GM12878 (cell line): Measurements from ENCODE around the gene ELAVL4. TPM values are rescaled to one million over a fixed set of nuclear protein-coding genes. Genes with fewer than 3 reads are reported as not detected.

ENCODE experiments used
- ATAC-seq: fragments of 200-7000 bp; cut with Tn5 transposase; 3 replicates; pipeline ENCODE4 v1.9.1; 2020; ENCODE audit warnings: mild to moderate bottlenecking, moderate library complexity
- BruUV-seq: library from RNA; stranded (reverse); fragments of 400-500 nt; replicated peaks from 2 replicates; lab custom pipeline; 2021; lab: Mats Ljungman, UMichigan
- CTCF ChIA-PET: fragments of 300-600 bp; sonication (Branson Sonifier 250); formaldehyde crosslinking; extraction: SDS; loops from one replicate; lab custom pipeline; 2021; ENCODE audit warnings: inconsistent platforms; lab: Yijun Ruan, JAX
- POLR2A ChIA-PET: fragments of 350-600 bp; formaldehyde crosslinking; extraction: SDS; loops from one replicate; lab custom pipeline; 2021; ENCODE audit warnings: inconsistent platforms; lab: Charles Lee
- RAD21 ChIA-PET: fragments of 300-600 bp; sonication (Branson Sonifier 250); formaldehyde crosslinking; loops from one replicate; lab custom pipeline; 2023; ENCODE audit warnings: antibody characterized with exemption; ENCODE audit not compliant: unreplicated experiment; lab: Charles Lee
- SMC1A ChIA-PET: fragments of 300-600 bp; sonication (Branson Sonifier 250); formaldehyde crosslinking; loops from one replicate; lab custom pipeline; 2023; ENCODE audit not compliant: unreplicated experiment, uncharacterized antibody; lab: Charles Lee
- DNase-seq: peaks from one replicate; pipeline ENCODE4 v3.0.0-alpha.2; 2011; ENCODE audit warnings: low read depth, low spot score
- FAIRE-seq: peaks from 3 replicates; lab custom pipeline; 2011; peaks lifted over from hg19 to GRCh38; lab: Jason Lieb, UNC
- H2AFZ ChIP-seq: 2 replicates; pipeline ENCODE4 v1.6.0; 2011; ENCODE audit warnings: low read depth, low read length, control low read depth; ENCODE audit not compliant: control insufficient read depth
- H3K27ac ChIP-seq: 2 replicates; pipeline ENCODE4 v1.5.1; 2011; ENCODE audit warnings: control low read depth; ENCODE audit not compliant: control insufficient read depth, insufficient read depth
- H3K27me3 ChIP-seq, 2 experiments: replicated peaks in 1 of 2; 2 replicates each; pipeline versions ENCODE4 v1.6.0 to v1.6.1; 2011; ENCODE audit warnings: low read length in 1 of 2; ENCODE audit not compliant: control insufficient read depth in 2 of 2, insufficient read depth in 2 of 2
- H3K36me3 ChIP-seq, 2 experiments: 2 replicates each; pipeline ENCODE4 v1.5.1; 2011; ENCODE audit warnings: low read length in 1 of 2; ENCODE audit not compliant: control insufficient read depth in 2 of 2, insufficient read depth in 2 of 2
- H3K4me1 ChIP-seq: 2 replicates; pipeline ENCODE4 v1.6.1; 2011; ENCODE audit warnings: mild to moderate bottlenecking, low read length, moderate library complexity, mixed read lengths; ENCODE audit not compliant: control insufficient read depth, insufficient read depth
- H3K4me2 ChIP-seq: 2 replicates; pipeline ENCODE4 v1.6.0; 2011; ENCODE audit warnings: control low read depth; ENCODE audit not compliant: control insufficient read depth, insufficient read depth
- H3K4me3 ChIP-seq: fragments of 200-600 bp; sonication (generic); 2 replicates; pipeline ENCODE4 v1.5.1; 2016
- H3K79me2 ChIP-seq: 2 replicates; pipeline ENCODE4 v1.6.0; 2011; ENCODE audit warnings: low read length; ENCODE audit not compliant: control insufficient read depth, insufficient read depth
- H3K9ac ChIP-seq: 2 replicates; pipeline ENCODE4 v1.8.0; 2011; ENCODE audit warnings: low read length, control low read depth, mixed read lengths; ENCODE audit not compliant: control insufficient read depth, insufficient read depth
- H3K9me3 ChIP-seq: replicated peaks from 3 replicates; pipeline ENCODE4 v1.5.1; 2011; ENCODE audit warnings: mild to moderate bottlenecking, low read length; ENCODE audit not compliant: control insufficient read depth, insufficient read depth
- H4K20me1 ChIP-seq: 2 replicates; pipeline ENCODE4 v1.6.0; 2011; ENCODE audit not compliant: control insufficient read depth, insufficient read depth
- BCL11A ChIP-seq: IDR thresholded peaks from 2 replicates; pipeline ENCODE4 v1.6.1; 2011; ENCODE audit warnings: low read depth, low read length
- EED ChIP-seq: sonication (generic); IDR thresholded peaks from 2 replicates; pipeline ENCODE4 v1.6.1; 2016; ENCODE audit warnings: antibody characterized with exemption, low read depth
- FOXK2 ChIP-seq: fragments of 450-650 bp; IDR thresholded peaks from 2 replicates; pipeline ENCODE4 v1.6.1; 2017; ENCODE audit warnings: mild to moderate bottlenecking, moderate library complexity
- GABPA ChIP-seq: IDR thresholded peaks from 2 replicates; pipeline ENCODE4 v1.6.1; 2014; ENCODE audit warnings: antibody characterized with exemption, low read depth, mild to moderate bottlenecking, inconsistent platforms
- HDAC6 ChIP-seq: fragments of 200-600 bp; sonication (generic); IDR thresholded peaks from one replicate; pipeline ENCODE4 v1.8.0; 2017; ENCODE audit warnings: antibody characterized with exemption; ENCODE audit not compliant: unreplicated experiment
- HDGF ChIP-seq: fragments of 450-650 bp; IDR thresholded peaks from 2 replicates; pipeline ENCODE4 v1.6.1; 2016; ENCODE audit warnings: antibody characterized with exemption
- IKZF2 ChIP-seq, 2 experiments: fragments of 450-650 bp; IDR thresholded peaks; 2 replicates each; pipeline ENCODE4 v1.6.1; 2017; ENCODE audit warnings: mild to moderate bottlenecking in 2 of 2, moderate library complexity in 2 of 2
- IRF4 ChIP-seq: IDR thresholded peaks from 2 replicates; pipeline ENCODE4 v1.6.1; 2011; ENCODE audit warnings: low read depth, low read length
- MYB ChIP-seq: fragments of 150-350 bp; IDR thresholded peaks from 2 replicates; pipeline ENCODE4 v1.6.1; 2014; ENCODE audit warnings: mild to moderate bottlenecking, low read depth, low read length, borderline replicate concordance
- MYC ChIP-seq: IDR thresholded peaks from 2 replicates; pipeline ENCODE4 v1.6.1; 2011; ENCODE audit warnings: mild to moderate bottlenecking, low read length, moderate library complexity, inconsistent platforms; ENCODE audit not compliant: insufficient read depth, insufficient replicate concordance, insufficient read length, severe bottlenecking
- NFYA ChIP-seq: IDR thresholded peaks from 2 replicates; pipeline ENCODE4 v1.6.1; 2011; ENCODE audit warnings: low read depth, mild to moderate bottlenecking, low read length, improper control_type of control experiment, borderline replicate concordance
- RCOR1 ChIP-seq: conservative IDR thresholded peaks from 2 replicates; pipeline ENCODE4 v1.6.1; 2012; ENCODE audit warnings: low read depth, low read length, improper control_type of control experiment
- RUNX3 ChIP-seq: IDR thresholded peaks from 2 replicates; pipeline ENCODE4 v1.6.1; 2012; ENCODE audit warnings: low read length, inconsistent platforms
- SIN3A ChIP-seq: IDR thresholded peaks from 2 replicates; pipeline ENCODE4 v1.6.1; 2012; ENCODE audit warnings: low read depth, low read length, improper control_type of control experiment
- SUPT20H ChIP-seq: IDR thresholded peaks from 2 replicates; pipeline ENCODE4 v1.6.1; 2011; ENCODE audit warnings: low read depth, mild to moderate bottlenecking, low read length, moderate library complexity, borderline replicate concordance; ENCODE audit not compliant: control insufficient read depth
- SUZ12 ChIP-seq: fragments of 200-600 bp; sonication (generic); IDR thresholded peaks from one replicate; pipeline ENCODE4 v1.6.1; 2018; ENCODE audit warnings: antibody characterized with exemption, mild to moderate bottlenecking; ENCODE audit not compliant: unreplicated experiment
- TCF12 ChIP-seq: IDR thresholded peaks from 2 replicates; pipeline ENCODE4 v1.6.1; 2011; ENCODE audit warnings: low read depth, mild to moderate bottlenecking, low read length
- YY1 ChIP-seq: IDR thresholded peaks from 2 replicates; pipeline ENCODE4 v1.6.1; 2011; ENCODE audit warnings: low read depth, mild to moderate bottlenecking, low read length
- ZBTB11 ChIP-seq: fragments of 450-650 bp; formaldehyde crosslinking; IDR thresholded peaks from 2 replicates; pipeline ENCODE4 v1.5.0; 2022; ENCODE audit warnings: mild to moderate bottlenecking, missing genetic modification characterization
- ZNF384 ChIP-seq: IDR thresholded peaks from 2 replicates; pipeline ENCODE4 v1.6.1; 2012; ENCODE audit warnings: low read depth, mild to moderate bottlenecking, low read length, improper control_type of control experiment, borderline replicate concordance
- ZSCAN29 ChIP-seq: fragments of 450-650 bp; IDR thresholded peaks from 2 replicates; pipeline ENCODE4 v1.6.1; 2017; ENCODE audit warnings: mild to moderate bottlenecking, moderate library complexity
- WGBS: methylation state at CpG from one replicate; pipeline ENCODE4 v1.1.6; 2016; ENCODE audit warnings: low lambda C conversion rate; ENCODE audit not compliant: insufficient replicate concordance, insufficient coverage; ENCODE audit errors: missing lambda C conversion rate; 5-methylcytosine and 5-hydroxymethylcytosine counted together
- in situ Hi-C: fragments of 300-500 bp; cut with MboI; formaldehyde crosslinking; loops from 9 replicates; pipeline ENCODE4 v1.14.3; 2018; ENCODE audit warnings: mixed read lengths
- intact Hi-C: fragments of 100-400 bp; cut with micrococcal nuclease; formaldehyde crosslinking; loops from one replicate; pipeline ENCODE4 v1.14.2; 2022; ENCODE audit not compliant: unreplicated experiment
- polyA plus RNA-seq, 11 experiments: library from polyadenylated mRNA; depleted of rRNA in 4 of 11; unstranded in 6 of 11; stranded (reverse) in 5 of 11; fragments of >200 nt; fragmentation: Nextera tagmentation in 4 of 11; fragmentation: Illumina TruSeq in 1 of 11; extraction: Ambion mirVana in 4 of 11; extraction: Trizol in 1 of 11; gene quantifications; 1 replicate in 1 of 11; 2 replicates in 10 of 11; pipeline versions ENCODE4 v1.2.1 to v1.2.3, GENCODE V29; 2011 to 2016; ENCODE audit warnings: inconsistent platforms in 2 of 11, missing spikeins in 2 of 11, low read depth in 1 of 11
- total RNA-seq, 4 experiments: library from RNA; depleted of rRNA in 3 of 4; stranded (reverse); fragments of >200 nt in 3 of 4; fragmentation: Illumina TruSeq in 1 of 4; extraction: Trizol in 1 of 4; gene quantifications; 2 replicates each; pipeline versions ENCODE4 v1.2.1 to v1.2.3, GENCODE V29; 2013 to 2021

Gene ELAVL4
- total and polyA plus RNA-seq, 10 of the 15 experiments (the other 5 are each of a cell fraction or from before 2014, with no cell fraction given) = 0.10 to 0.53 (median 0.17) TPM; not detected in 6

GRCh38 chr1:50236656-50237055 lies 127.9 kb downstream of the ELAVL4 start (continued):
- TF ChIP-seq ZBTB11 = no peak
- TF ChIP-seq RCOR1 = no peak
- TF ChIP-seq GABPA = no peak
- no peak for TF ChIP-seq ZNF384
- no peak for TF ChIP-seq NFYA
- TF ChIP-seq BCL11A = no peak
- TF ChIP-seq YY1 = no peak
- no peak for TF ChIP-seq TCF12
- no peak for TF ChIP-seq SUPT20H
- no peak for TF ChIP-seq SUZ12
- no peak for TF ChIP-seq EED

GRCh38 chr1:50237056-50237455 lies 128.3 kb downstream of the ELAVL4 start:
- ChIA-PET RAD21 (no interaction called here), CTCF (no interaction called here), SMC1A (no interaction called here), POLR2A (no interaction called here)
- H3K9me3 ChIP-seq = no peaks in the 10 kb centered on the region; the same call in 2 of the 3 replicates
- BruUV-seq = no TSS peak
- no peaks in the 10 kb centered on the region for H3K79me2 ChIP-seq
- H3K4me1 ChIP-seq = no peaks in the 10 kb centered on the region
- in situ Hi-C loops (no loop called here), intact Hi-C loops (no loop called here)
- FAIRE-seq = no peak
- no peaks in the 10 kb centered on the region for H3K27me3 ChIP-seq
- H4K20me1 ChIP-seq = no peaks in the 10 kb centered on the region
- no peak overlapping the region for H3K27ac ChIP-seq
- DNase-seq = no peak
- no peak overlapping the region for H3K9ac ChIP-seq
- no peak overlapping the region for H3K4me3 ChIP-seq
- no peak for ATAC-seq
- H3K4me2 ChIP-seq = no peak overlapping the region
- H3K36me3 ChIP-seq = no peaks in the 10 kb centered on the region
- no peak overlapping the region for H2AFZ ChIP-seq
- WGBS = 16% methylated on average over 6 of the region's 6 CpGs
- no peak for TF ChIP-seq ZSCAN29
- no peak for TF ChIP-seq TCF12
- no peak for TF ChIP-seq SIN3A
- no peak for TF ChIP-seq IKZF2 (IDR thresholded peaks at IDR 0.05)
- TF ChIP-seq HDAC6 = no peak
- TF ChIP-seq HDGF = no peak
- no peak for TF ChIP-seq MYC
- TF ChIP-seq RUNX3 = no peak
- no peak for TF ChIP-seq MYB
- no peak for TF ChIP-seq IRF4
- no peak for TF ChIP-seq FOXK2
